Left ventricle myocardium inferior (tissue), 1 donor: ENCODE data around the gene GTF2F2. TPM values are rescaled to one million over a fixed set of nuclear protein-coding genes. Genes with fewer than 3 reads are reported as not detected.
"Not testable (repeated sequence)": the region's sequence is repeated elsewhere in the genome, so short reads cannot be mapped to it uniquely, and the experiment has no call there.

Experiments used
- DNase-seq: peaks from one replicate; pipeline ENCODE4 v3.0.0-alpha.2; 2020
- H3K27ac ChIP-seq: fragments of 200-600 bp; replicated peaks from 2 replicates; pipeline ENCODE4 v1.8.0; 2021
- H3K27me3 ChIP-seq: fragments of 200-600 bp; 2 replicates; pipeline ENCODE4 v1.8.0; 2021; ENCODE audit warnings: low read depth
- H3K36me3 ChIP-seq: fragments of 200-600 bp; 2 replicates; pipeline ENCODE4 v1.8.0; 2021
- H3K4me1 ChIP-seq: fragments of 200-600 bp; 2 replicates; pipeline ENCODE4 v1.8.0; 2021
- H3K4me3 ChIP-seq: fragments of 200-600 bp; 2 replicates; pipeline ENCODE4 v1.8.0; 2021; ENCODE audit warnings: mild to moderate bottlenecking, moderate library complexity
- H3K9me3 ChIP-seq: fragments of 200-600 bp; replicated peaks from 2 replicates; pipeline ENCODE4 v1.8.0; 2021
- CTCF ChIP-seq: fragments of 200-600 bp; IDR thresholded peaks from 2 replicates; pipeline ENCODE4 v1.8.0; 2021; ENCODE audit warnings: antibody characterized with exemption, mild to moderate bottlenecking, borderline replicate concordance
- intact Hi-C: fragments of 100-400 bp; cut with micrococcal nuclease; formaldehyde crosslinking; loops from one replicate; pipeline ENCODE4 v1.11.0; 2022
- total RNA-seq: library from RNA; stranded (reverse); fragmentation: NEBNext Ultra II Directional; extraction: Animal tissue kit (Norgen Biotek cat#: 25700); gene quantifications from one replicate; pipeline ENCODE4 v1.2.1, GENCODE V29; 2021
- donor health status: DM: no; HTN: yes; CAD: no; lungs with severe emphysema.

The GTF2F2 gene
- total RNA-seq, 1 donor from 2014 or later: 23.1 TPM

- Histone ChIP-seq H3K9me3 (no peaks in the 10 kb centered on the region), H3K4me1 (peaks cover 15% of the 10 kb centered on the region), H3K27me3 (no peaks in the 10 kb centered on the region), H3K36me3 (no peaks in the 10 kb centered on the region), H3K27ac (peak overlapping the region; percentile 0), H3K4me3 (no peak overlapping the region)
- intact Hi-C loops: no loop called here
- TF ChIP-seq CTCF: no peak
- no peak for DNase-seq
Measured at GRCh38 chr13:45295536-45295935, 175.2 kb downstream of the GTF2F2 start.

- peaks cover 15% of the 10 kb centered on the region for H3K4me1 ChIP-seq
- H3K27ac ChIP-seq: no peak overlapping the region
- intact Hi-C loops: no loop called here
- H3K9me3 ChIP-seq: no peaks in the 10 kb centered on the region
- H3K27me3 ChIP-seq: no peaks in the 10 kb centered on the region
- no peak for TF ChIP-seq CTCF
- DNase-seq: no peak
- no peak overlapping the region for H3K4me3 ChIP-seq
- H3K36me3 ChIP-seq: no peaks in the 10 kb centered on the region
Measured at GRCh38 chr13:45296259-45296658, 175.9 kb downstream of the GTF2F2 start.

- Histone ChIP-seq H3K9me3 (no peaks in the 10 kb centered on the region), H3K36me3 (no peaks in the 10 kb centered on the region), H3K27ac (no peak overlapping the region), H3K4me3 (no peak overlapping the region), H3K27me3 (no peaks in the 10 kb centered on the region), H3K4me1 (peaks cover 15% of the 10 kb centered on the region)
- no peak for DNase-seq
- no peak for TF ChIP-seq CTCF
- intact Hi-C loops: no loop called here
Measured at GRCh38 chr13:45297456-45298205, 177.3 kb downstream of the GTF2F2 start.

- Histone ChIP-seq H3K27me3 (no peaks in the 10 kb centered on the region), H3K4me3 (no peak overlapping the region), H3K4me1 (peaks cover 15% of the 10 kb centered on the region), H3K9me3 (no peaks in the 10 kb centered on the region), H3K27ac (no peak overlapping the region), H3K36me3 (no peaks in the 10 kb centered on the region)
- no peak for DNase-seq
- TF ChIP-seq CTCF: no peak
- intact Hi-C loops: no loop called here
Measured at GRCh38 chr13:45298206-45298505, 177.8 kb downstream of the GTF2F2 start.

GRCh38 chr13:45298550-45298949, 178.2 kb downstream of the GTF2F2 start:
- intact Hi-C loops: not testable (repeated sequence)

GRCh38 chr13:45299194-45299593, 178.9 kb downstream of the GTF2F2 start:
- no peak for DNase-seq
- no peaks in the 10 kb centered on the region for H3K27me3 ChIP-seq
- H3K4me3 ChIP-seq: no peak overlapping the region
- H3K27ac ChIP-seq: no peak overlapping the region
- intact Hi-C loops: no loop called here
- H3K9me3 ChIP-seq: no peaks in the 10 kb centered on the region
- peaks cover 15% of the 10 kb centered on the region for H3K4me1 ChIP-seq
- H3K36me3 ChIP-seq: no peaks in the 10 kb centered on the region
- no peak for TF ChIP-seq CTCF

More at GRCh38 chr13:45298550-45298949, 178.2 kb downstream of the GTF2F2 start:
- not testable (repeated sequence) for H3K9me3 ChIP-seq, DNase-seq, H3K27ac ChIP-seq, H3K36me3 ChIP-seq, H3K27me3 ChIP-seq, H3K4me3 ChIP-seq
- H3K4me1 ChIP-seq: peaks cover 15% of the 10 kb centered on the region
